Activated CD4-positive, alpha-beta T cell treated with anti-CD3 and anti-CD28 coated beads for 24 hours (primary cell): ENCODE data around the gene MVB12B.

ENCODE experiments used
- DNase-seq, 2 donors: peaks; one replicate each; pipeline ENCODE4 v3.0.0-alpha.2; 2020; ENCODE audit warnings: low read depth in 2 of 2

MVB12B gene

DNA sequence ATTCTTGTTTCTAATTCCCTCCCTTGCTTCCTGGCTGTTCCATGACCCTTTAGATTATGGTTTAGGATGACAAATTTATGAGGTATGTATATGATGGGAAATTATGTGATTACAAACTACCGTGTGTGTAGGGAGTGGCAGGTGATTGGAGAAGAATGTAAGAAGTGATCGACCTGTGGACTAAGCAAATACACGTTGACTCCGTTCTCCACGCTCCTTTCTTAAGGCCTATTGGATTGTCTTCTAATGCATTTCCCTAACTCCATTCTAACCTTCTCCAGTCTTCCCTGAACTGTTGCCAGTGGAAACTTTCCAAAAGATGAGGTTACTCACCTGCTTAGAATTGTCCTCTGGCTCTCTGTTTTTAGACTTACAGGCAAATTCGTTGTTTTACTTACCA is 36.6 kb downstream of the MVB12B start:
- no peak for DNase-seq

DNA sequence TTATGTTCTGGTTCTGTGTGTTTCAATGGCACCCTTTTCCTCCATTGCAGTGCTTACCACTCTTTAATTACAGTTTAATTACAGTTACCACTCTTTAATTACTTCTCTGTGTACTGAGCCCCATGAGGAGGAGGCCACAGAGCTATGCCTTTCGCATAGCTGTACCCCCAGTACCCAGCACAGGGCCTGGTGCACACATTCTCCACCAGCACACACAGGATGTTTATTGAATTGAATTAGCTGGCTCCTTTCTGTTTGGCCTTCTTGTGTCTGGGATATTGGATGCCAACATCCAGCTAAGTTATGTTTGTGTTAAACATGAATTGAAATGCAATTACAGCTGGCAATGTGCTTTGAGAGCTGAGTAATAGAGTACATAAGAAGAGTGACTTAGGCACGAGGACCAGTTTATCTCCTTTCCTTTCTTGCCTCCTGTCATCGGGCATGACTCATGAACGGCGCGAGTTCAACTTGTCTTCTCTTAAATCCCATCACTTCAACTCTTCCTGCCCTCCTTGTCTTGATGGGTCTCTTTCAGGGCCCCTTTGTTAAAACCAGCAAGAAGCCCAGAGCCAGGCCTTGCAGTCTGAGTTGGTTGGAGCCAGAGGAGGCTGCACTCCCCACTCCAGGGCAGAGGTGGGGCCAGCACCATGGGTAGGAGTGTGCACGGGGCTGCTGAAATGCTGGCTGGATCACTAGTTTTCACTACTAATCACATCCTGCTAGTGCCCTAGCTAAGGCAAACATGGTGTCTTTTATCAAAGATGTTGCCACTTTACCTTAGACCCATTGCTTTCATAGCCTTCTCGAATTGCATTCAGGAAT is 37.4 kb downstream of the MVB12B start:
- no peak for DNase-seq

DNA sequence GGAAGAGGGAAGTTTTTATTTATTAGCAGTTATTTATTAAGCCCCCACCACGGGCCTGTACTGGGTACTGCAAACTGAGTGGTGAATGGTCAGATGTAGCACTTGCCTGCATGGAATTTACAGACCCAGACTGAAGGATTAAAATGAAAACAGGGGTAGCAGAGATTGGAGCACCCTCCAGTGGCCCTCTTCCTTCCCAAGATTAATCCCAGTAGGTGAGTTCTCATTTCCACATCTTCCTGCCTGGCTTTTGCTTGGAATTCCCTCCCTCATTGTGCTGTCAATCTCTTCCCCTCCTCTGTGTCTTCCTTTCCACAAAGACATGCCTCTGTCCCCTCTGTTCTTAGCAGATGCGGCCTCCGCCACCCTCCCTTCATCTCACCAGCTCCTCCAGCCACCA is 39.2 kb downstream of the MVB12B start:
- DNase-seq: no peak

GRCh38 chr9:126366366-126367011 is 39.9 kb downstream of the MVB12B start:
- no peak for DNase-seq

GRCh38 chr9:126367139-126367538 is 40.5 kb downstream of the MVB12B start:
- no peak for DNase-seq

GRCh38 chr9:126367616-126368015 is 41.0 kb downstream of the MVB12B start:
- DNase-seq: no peak

- no peak for DNase-seq
These were observed 41.4 kb downstream of the MVB12B start for GRCh38 chr9:126368020-126368419.

DNA sequence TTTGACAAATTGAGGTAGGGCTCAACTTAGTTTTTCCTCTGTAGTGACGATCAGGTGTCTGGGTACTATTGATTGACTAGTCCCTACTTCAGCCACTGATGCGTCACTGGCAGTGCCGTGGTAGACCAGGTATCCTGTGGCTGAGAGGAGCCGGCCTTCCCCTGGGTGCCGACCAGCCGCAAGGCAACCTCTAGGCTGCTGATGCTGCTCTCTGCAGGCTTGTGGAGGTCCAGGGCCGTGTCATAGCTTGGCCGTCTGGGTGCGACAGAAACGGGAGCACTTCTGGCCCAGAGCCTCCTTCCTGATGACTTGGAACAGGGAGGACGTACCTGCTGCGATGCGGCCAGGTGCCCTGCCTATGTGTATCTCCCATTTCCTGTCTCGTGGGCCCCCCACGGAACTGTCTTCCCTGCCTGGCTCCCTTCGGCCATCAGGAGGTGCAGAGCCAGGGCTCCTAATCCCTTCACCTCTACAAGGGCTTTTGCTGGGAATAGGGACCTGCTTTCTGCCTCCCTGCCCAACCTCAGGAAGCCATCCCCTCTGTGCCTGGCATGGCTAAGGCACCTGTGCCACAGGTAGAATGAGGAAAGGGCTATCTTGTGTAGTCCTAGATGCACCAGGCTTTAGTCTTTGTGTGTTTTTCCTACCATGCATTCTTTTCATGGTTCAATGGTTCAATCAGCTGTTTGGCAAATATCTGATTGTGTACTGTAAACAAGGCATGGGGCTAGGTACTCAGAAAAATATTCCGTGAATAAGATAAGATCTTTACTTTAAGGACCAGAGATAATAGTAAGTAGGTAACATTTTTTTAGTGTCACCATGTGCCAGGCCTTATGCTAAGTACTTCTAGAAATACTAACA is 44.6 kb downstream of the MVB12B start:
- DNase-seq: no peak

DNA sequence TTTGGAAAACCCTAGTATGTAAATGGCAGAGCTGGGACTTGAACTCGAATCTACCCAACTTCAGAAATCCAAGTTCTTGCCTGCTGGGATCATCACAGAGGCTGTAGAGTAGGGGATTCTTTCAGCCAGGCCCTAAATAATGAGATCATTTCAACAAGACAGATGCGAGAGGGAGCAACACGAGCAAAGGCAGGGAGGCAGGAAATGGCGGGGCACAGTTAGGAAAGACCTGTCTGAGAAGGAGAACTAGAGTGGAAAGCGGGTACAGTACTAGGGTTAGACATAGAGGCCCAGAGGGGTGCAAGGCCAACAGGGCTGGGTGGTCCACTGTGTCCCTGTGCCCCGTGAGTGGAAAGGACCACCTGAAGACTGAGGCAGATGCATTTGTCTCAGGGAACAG is 46.1 kb downstream of the MVB12B start:
- no peak for DNase-seq

GRCh38 chr9:126373241-126373640 is 46.6 kb downstream of the MVB12B start:
- no peak for DNase-seq

DNA sequence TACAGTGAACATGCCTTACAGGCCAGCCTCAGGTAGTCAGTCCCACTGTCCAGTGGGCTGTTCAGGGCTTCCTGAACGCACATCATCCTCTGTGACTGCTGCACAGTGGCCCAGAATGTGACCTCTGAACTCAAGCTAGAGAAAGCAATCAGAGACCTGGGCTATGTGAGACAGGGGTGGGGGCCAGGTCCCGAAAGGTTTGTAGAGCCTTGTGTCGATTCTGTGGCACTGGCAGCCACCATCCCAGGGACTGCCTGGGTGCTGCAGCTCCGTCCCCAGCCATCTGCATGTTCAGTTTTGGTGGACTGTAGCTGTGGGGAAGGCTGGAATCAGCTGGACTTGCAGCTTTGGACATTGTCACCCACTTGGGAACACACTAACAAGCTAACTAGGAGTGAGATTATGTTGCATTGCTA is 47.7 kb downstream of the MVB12B start:
- DNase-seq: no peak

DNA sequence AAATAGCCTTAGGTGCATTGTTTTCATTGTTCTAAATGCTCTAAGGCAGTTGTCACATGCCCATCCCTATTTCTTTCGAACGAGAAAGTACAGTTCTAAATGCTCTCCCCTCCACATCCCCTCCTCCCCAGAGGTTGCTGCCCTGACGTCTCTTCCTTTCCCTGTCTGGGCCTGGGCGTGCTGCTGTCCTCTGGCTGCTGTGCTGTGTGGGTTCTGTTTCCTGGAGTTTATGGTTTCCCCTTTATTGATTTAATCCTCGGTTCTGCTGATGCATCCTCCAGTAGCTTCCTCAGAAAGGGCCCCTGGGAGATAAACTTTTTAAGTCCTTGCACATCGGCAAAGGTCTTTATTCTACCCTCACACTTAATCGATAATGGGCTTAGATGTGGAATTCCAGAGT is 48.8 kb downstream of the MVB12B start:
- no peak for DNase-seq

- no peak for DNase-seq
These were observed 49.9 kb downstream of the MVB12B start for GRCh38 chr9:126376311-126377175.

- no peak for DNase-seq
These were observed 50.5 kb downstream of the MVB12B start for GRCh38 chr9:126377176-126377509.

GRCh38 chr9:126377536-126377935 is 50.9 kb downstream of the MVB12B start:
- DNase-seq: no peak

DNA sequence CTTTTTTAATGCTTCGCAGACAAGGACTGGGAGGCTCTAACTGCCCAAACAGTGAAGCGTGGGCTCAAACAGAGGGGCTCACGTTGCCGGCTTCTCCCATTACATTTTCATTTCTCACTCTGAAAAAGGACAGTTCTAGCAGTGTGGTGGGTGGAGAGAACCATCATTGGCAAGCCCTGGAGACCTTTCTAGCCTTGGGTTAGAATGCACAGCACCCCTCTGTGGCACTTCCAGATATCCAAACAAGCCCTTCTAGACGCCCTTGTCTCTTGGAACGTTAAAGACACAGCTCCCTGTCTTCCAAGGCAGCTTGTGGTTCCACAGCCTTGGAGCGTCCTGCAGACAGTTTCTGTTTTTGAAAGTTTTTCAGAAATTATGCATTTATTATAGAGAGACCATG is 52.1 kb downstream of the MVB12B start:
- DNase-seq: no peak

DNA sequence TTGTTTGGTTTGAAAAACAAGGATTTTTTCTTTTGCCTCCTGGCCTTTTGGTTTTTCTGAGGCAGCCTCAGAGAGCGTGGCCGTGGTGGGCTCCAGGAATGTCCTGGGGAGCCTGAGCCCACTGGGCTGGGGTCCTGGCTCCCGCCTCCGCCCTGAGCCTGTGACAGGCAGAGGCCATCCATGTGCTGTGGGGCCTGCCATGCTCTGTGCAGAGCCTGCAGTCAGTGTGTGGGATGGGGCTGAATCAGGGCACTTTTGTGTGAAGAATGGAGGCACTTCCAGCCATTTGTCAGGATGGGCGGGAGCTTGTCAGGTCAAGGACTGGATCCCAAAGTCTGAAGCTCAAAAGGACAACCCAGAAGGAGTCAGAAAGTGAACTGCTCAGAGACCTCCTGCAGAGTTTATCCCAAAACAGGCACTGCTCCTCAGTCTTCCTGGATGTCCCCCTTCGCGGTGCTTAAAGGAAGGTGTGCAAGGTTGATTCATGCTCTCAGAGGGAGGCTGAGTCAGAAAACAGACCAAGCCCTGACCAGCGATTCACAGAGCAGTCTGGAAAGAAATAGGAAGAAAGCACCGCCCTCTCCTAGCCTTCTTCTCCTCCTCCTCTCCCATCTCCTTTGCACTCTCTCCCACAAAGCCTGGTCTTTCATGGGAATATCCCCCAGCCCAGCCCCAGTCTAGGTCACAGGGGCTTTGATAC is 53.2 kb downstream of the MVB12B start:
- DNase-seq: no peak

GRCh38 chr9:126380447-126380846 is 53.8 kb downstream of the MVB12B start:
- no peak for DNase-seq

DNA sequence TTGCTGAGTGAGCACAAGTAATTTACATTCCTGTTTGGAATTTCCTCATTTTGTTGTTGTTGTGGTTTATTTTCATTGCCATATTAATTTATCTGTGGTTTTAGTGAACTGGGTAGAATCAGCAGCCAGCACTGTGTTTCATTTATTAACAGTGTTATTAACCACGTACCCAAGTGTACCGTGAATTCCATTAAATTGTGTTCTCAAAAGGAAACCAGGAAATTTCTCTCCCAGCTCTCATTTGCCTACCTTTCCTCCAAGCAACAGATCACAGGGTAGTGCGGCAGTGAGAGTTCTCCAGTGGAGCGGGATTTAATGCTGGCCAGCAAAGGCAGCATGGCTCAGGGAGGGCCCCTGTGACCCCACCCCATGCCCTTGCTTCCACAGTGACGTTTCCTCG is 54.6 kb downstream of the MVB12B start:
- DNase-seq: no peak

GRCh38 chr9:126383406-126384046 is 56.9 kb downstream of the MVB12B start:
- DNase-seq: no peak

DNA sequence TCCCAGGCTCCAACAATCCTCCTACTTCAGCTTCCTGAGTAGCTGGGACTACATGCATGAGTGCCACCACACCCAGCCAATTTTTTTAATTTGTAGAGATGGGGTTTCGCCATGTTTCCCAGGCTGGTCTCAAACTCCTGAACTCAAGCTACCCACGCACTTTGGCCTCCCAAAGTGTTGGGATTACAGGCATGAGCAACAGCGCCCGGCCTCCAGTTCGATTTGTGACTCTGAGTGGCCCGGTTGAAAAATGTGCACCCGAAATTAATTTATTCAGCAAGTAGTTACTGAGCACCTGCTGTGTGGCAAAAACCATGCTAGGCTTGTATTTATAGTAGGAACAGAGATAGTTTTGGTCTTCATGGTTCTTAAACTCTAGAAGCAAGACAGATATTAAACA is 58.3 kb downstream of the MVB12B start:
- DNase-seq: no peak
